CD4-positive, alpha-beta T cell treated with Interleukin-6 at 100 ng/mL for 8 hours (primary cell): ENCODE data around the gene CEP41.
A peak's percentile ranks its signal among the peaks of the same experiment; 100 is the strongest.

Source experiments
- DNase-seq: peaks from one replicate; pipeline ENCODE4 v3.0.0-alpha.2; 2020; ENCODE audit warnings: mixed read lengths, low spot score

CEP41 gene

DNA sequence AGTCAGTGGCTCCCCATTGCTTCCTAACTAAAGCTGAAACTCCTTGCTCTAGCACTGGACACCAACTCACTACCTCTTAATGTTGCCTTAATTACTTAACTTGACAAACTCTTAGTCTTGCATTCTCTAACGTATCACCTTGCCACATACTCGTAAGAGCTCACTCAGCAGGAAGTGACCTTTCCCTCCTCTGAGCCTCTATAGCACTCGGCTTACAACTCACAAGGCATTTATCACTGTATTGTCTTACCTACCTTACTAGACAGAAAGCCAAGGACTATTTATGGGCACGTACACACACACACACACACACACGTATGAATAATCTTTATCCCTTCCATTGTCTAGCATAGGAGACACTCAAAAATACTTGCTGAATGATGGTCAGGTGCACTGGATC, 21.2 kb downstream of the CEP41 start:
- peak; percentile 17 for DNase-seq

GRCh38 chr7:130418306-130418705, 22.5 kb downstream of the CEP41 start:
- DNase-seq, result no peak

GRCh38 chr7:130417213-130417612, 23.6 kb downstream of the CEP41 start:
- peak; percentile 23 for DNase-seq

- no peak for DNase-seq
These were observed 25.8 kb downstream of the CEP41 start for GRCh38 chr7:130415006-130415405.

DNA sequence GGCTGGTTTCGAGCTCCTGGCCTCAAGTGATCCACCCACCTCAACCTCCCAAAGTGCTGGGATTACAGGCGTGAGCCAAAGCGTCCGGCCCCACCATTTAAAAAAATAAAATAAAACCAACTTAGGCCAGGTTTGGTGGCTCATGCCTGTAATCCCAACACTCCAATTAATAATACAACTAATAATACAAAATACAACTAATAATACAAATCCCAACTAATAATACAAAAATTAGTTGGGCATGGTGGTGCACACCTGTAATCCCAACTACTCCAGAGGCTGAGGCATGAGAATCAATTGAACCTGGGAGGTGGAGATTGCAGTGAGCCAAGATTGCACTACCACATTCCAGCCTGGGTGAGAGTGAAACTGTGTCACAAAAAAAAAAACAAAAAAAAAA, 27.6 kb downstream of the CEP41 start:
- DNase-seq, result no peak

- DNase-seq, result no peak
These were observed 29.8 kb downstream of the CEP41 start for GRCh38 chr7:130410868-130411541.

GRCh38 chr7:130409712-130410072, 31.1 kb downstream of the CEP41 start:
- DNase-seq, result no peak

GRCh38 chr7:130409067-130409711, 31.6 kb downstream of the CEP41 start:
- no peak for DNase-seq

GRCh38 chr7:130405003-130405402, 35.8 kb downstream of the CEP41 start:
- DNase-seq, result no peak

GRCh38 chr7:130401578-130401977, 39.2 kb downstream of the CEP41 start:
- DNase-seq, result no peak

- no peak for DNase-seq
These were observed 39.7 kb downstream of the CEP41 start for GRCh38 chr7:130401101-130401500.

DNA sequence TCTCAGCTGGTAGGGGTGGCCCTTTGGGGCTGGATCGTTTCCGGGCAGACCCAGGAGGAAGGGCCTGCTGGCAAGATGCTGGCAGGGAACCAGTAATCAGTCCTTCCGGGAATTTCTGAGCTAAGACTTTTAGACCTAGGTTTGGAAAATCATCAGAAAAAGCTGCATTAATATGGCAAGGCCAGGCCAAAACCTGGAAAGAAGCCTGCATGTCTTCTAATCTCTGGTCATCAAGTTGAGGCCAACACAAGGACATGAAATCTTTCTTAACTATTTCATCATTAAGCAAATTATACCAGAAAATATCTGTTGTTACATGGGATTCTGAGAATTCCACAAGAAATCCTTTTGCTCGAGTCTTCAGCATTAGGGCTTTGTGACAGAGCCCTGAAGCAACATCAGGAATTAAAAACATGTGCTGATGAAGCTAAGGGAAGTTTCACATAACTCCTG, 40.7 kb downstream of the CEP41 start:
- DNase-seq, result no peak

DNA sequence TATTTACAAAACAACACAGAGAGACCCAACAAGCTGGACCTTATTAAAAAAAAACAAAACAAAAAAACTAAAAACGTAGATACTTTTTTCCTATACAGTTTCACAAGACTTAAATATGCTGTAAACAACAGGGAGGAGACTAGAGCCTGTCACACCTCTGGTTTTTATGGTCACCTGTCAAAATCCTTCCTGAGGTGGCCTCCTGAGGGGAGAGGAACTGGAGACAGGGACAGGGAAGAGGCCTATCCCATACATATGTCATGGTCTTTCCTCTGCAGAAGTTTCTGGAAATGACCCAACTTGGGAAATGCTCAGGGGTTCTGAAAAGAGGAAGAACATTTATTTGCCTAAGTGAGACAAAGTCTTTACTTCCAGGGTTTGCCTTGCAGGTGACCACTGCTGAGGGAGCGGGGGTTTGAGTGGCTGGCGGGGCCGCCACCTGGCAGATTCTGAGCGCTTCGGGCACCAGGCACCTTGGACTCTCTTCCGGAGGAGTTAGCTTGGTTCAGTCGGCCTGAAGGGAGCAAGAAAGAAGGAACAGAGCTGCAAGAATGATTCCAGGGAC, 42.2 kb downstream of the CEP41 start:
- no peak for DNase-seq

- no peak for DNase-seq
These were observed 43.1 kb downstream of the CEP41 start for GRCh38 chr7:130397758-130398073.

DNA sequence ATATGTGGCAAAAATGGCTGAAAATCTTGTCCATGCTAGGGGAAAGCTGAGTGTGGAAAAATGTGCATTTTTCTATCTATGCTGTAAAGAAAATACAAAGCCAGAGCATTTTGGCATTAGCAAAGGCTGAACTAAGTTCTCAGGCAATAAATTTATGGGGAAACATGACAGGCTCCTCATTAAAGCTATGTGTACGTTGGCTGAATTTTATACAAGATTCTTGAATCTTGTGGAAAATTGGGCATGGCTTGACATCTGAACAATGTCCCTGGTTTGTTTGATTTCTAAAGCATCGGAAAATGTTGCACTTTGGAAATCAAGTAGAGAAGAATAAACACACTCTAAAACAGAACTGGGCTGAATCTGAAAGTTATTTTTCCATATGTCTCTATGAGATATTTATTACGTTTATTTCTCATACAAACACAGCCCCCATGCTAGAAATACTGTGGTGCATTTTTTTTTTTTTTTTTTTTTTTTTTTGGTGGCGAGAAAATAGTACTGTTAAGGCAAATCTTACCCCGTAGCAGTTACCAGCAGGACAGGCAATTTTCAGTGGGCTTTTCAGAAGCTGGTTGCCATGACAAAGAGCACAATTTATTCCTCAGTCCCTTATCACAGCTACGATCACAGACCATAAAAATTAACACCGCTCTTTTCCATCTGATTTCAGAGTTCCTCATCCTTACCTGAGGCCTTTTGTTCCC, 43.6 kb downstream of the CEP41 start:
- no peak for DNase-seq

- no peak for DNase-seq
These were observed 44.7 kb downstream of the CEP41 start for GRCh38 chr7:130396109-130396508.

GRCh38 chr7:130395421-130395820, 45.4 kb downstream of the CEP41 start:
- DNase-seq, result no peak

GRCh38 chr7:130394421-130395195, 46.2 kb downstream of the CEP41 start:
- DNase-seq, result peak; percentile 58

DNA sequence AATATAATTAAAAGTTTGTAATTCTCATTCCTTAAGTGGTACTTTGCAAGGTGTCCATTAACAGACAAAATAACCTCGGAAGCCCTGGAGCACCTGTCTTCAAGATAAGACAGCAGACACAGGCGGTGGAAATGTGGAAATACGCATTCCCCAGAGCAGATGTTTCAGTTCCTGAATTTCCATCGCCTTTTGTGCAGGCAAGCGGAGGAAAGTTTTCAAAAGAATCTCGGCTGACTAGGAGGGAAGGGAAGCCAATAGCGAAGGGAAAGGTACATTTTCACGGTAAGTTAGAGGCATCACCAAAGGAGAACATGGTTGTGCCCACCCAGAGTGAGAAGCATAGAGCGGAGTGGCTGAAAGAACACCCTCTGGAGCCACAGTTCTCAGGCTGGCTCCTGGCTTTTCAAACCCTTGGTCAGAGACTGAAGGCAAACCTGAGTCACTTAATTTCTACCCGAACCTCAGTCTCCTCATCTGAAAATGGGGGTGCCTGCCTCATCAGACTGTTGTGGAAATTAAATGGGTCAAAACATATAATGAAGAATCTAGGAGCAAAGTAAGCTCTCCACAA, 46.9 kb downstream of the CEP41 start:
- DNase-seq, result no peak

DNA sequence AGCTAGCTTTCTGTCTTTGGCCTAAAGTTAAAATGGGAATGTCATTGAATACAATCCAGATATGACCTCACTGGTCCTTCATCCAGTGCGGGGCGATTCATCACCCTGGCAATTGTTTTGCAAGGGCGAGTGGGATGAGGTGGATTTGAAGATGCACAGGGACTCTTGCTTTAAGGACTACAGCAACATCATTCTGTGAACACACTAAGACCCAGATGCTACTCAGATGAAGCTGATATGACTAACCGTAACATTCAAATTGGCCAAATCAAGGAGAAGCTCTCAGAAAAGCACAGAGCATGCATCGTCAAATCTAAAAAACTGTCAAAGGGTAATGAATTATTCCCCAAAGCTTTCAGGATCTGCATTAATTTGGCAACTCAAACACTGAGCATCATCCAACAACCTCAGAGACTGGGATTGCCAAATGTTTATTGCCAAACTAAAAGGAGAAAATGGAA, 47.7 kb downstream of the CEP41 start:
- DNase-seq, result no peak

- DNase-seq, result no peak
These were observed 50.3 kb downstream of the CEP41 start for GRCh38 chr7:130390486-130390885.

GRCh38 chr7:130388671-130389070, 52.1 kb downstream of the CEP41 start:
- DNase-seq, result no peak
